HepG2 (cell line): ENCODE results near the gene TFPI2. TPM values are rescaled to one million over a fixed set of nuclear protein-coding genes. Genes with fewer than 3 reads are reported as not detected.

Source experiments
- ATAC-seq: fragments of 200-7000 bp; cut with Tn5 transposase; 3 replicates; pipeline ENCODE4 v1.9.1; 2020; ENCODE audit warnings: mild to moderate bottlenecking, moderate library complexity
- BruUV-seq: library from RNA; stranded (reverse); fragments of 400-500 nt; replicated peaks from 2 replicates; lab custom pipeline; 2021; lab: Mats Ljungman, UMichigan
- CTCF ChIA-PET: fragments of 300-600 bp; formaldehyde crosslinking; extraction: SDS; loops from one replicate; lab custom pipeline; 2021; ENCODE audit warnings: low total read pairs, inconsistent platforms, low intra/inter-chr PET ratio; lab: Yijun Ruan, JAX
- POLR2A ChIA-PET: fragments of 350-600 bp; sonication (Branson Sonifier 250); formaldehyde crosslinking; loops from one replicate; lab custom pipeline; 2020; ENCODE audit warnings: antibody characterized with exemption, inconsistent platforms; lab: Yijun Ruan, JAX
- DNase-seq: peaks from one replicate; pipeline ENCODE4 v3.0.0-alpha.2; 2015; ENCODE audit warnings: low spot score
- FAIRE-seq: peaks from 3 replicates; lab custom pipeline; 2011; peaks lifted over from hg19 to GRCh38; lab: Jason Lieb, UNC
- H2AFZ ChIP-seq: one replicate; pipeline ENCODE4 v1.6.1; 2011; ENCODE audit warnings: low read length, inconsistent platforms
- H3K27ac ChIP-seq: fragments of 300-600 bp; 3 replicates; pipeline ENCODE4 v1.8.0; 2011; ENCODE audit warnings: mixed run types, mild to moderate bottlenecking, mixed read lengths, low read length, inconsistent platforms; ENCODE audit not compliant: insufficient read depth; ENCODE audit errors: extremely low read length
- H3K27me3 ChIP-seq, 2 experiments: fragments of 200-600 bp in 1 of 2; 2 replicates in 1 of 2; 3 replicates in 1 of 2; pipeline versions ENCODE4 v1.6.0 to v1.8.0; 2011; ENCODE audit warnings: low read length in 2 of 2, mild to moderate bottlenecking in 2 of 2, moderate library complexity in 2 of 2, inconsistent platforms in 1 of 2; ENCODE audit not compliant: insufficient read depth in 2 of 2, control insufficient read depth in 1 of 2
- H3K36me3 ChIP-seq, 2 experiments: fragments of 200-600 bp in 1 of 2; replicated peaks in 1 of 2; 2 replicates in 1 of 2; 3 replicates in 1 of 2; pipeline versions ENCODE4 v1.5.1 to v1.8.0; 2011; ENCODE audit warnings: low read length in 2 of 2, inconsistent platforms in 1 of 2; ENCODE audit not compliant: insufficient read depth in 2 of 2, control insufficient read depth in 1 of 2
- H3K4me1 ChIP-seq: 2 replicates; pipeline ENCODE4 v1.5.1; 2012; ENCODE audit warnings: low read length, inconsistent platforms; ENCODE audit not compliant: insufficient read depth
- H3K4me2 ChIP-seq: 2 replicates; pipeline ENCODE4 v1.6.0; 2011; ENCODE audit warnings: low read depth, low read length, inconsistent platforms
- H3K4me3 ChIP-seq, 3 experiments: fragments of 200-600 bp in 1 of 3; sonication (generic), shearing (Covaris generic) in 1 of 3; replicated peaks in 1 of 3; 2 replicates each; pipeline ENCODE4 v1.5.1; 2011 to 2016; ENCODE audit warnings: low read length in 3 of 3, inconsistent platforms in 2 of 3, low read depth in 2 of 3, mild to moderate bottlenecking in 2 of 3, control low read depth in 1 of 3, mixed read lengths in 1 of 3; ENCODE audit not compliant: insufficient read depth in 1 of 3
- H3K79me2 ChIP-seq: one replicate; pipeline ENCODE4 v1.6.1; 2011; ENCODE audit warnings: low read length, inconsistent platforms; ENCODE audit not compliant: insufficient read depth
- H3K9ac ChIP-seq: 2 replicates; pipeline ENCODE4 v1.6.0; 2011; ENCODE audit warnings: mild to moderate bottlenecking, low read depth, low read length, inconsistent platforms; ENCODE audit not compliant: insufficient read depth
- H3K9me3 ChIP-seq: 2 replicates; pipeline ENCODE4 v1.5.1; 2012; ENCODE audit warnings: mild to moderate bottlenecking, low read length
- H4K20me1 ChIP-seq: 2 replicates; pipeline ENCODE4 v1.6.0; 2011; ENCODE audit warnings: inconsistent platforms, mild to moderate bottlenecking, low read length, moderate library complexity; ENCODE audit not compliant: insufficient read depth
- HNRNPL ChIP-seq: fragments of 200-400 bp; formaldehyde crosslinking; IDR thresholded peaks from 2 replicates; pipeline ENCODE4 v1.6.1; 2017; ENCODE audit warnings: mild to moderate bottlenecking, low read depth, low read length
- HOXD1 ChIP-seq: sonication (generic); formaldehyde crosslinking; IDR thresholded peaks from 2 replicates; pipeline ENCODE4 v1.5.0; 2020; ENCODE audit warnings: missing genetic modification reagents
- IRF9 ChIP-seq: sonication (generic); formaldehyde crosslinking; IDR thresholded peaks from 2 replicates; pipeline ENCODE4 v1.8.0; 2022; ENCODE audit warnings: missing genetic modification reagents, mild to moderate bottlenecking, borderline replicate concordance
- MXD4 ChIP-seq: IDR thresholded peaks from 2 replicates; pipeline ENCODE4 v1.6.1; 2016; ENCODE audit warnings: mild to moderate bottlenecking, missing biosample characterization, missing genetic modification reagents
- PATZ1 ChIP-seq: sonication (generic); formaldehyde crosslinking; IDR thresholded peaks from 2 replicates; pipeline ENCODE4 v1.4.0; 2020; ENCODE audit warnings: missing genetic modification reagents
- PTBP1 ChIP-seq: fragments of 200-400 bp; formaldehyde crosslinking; IDR thresholded peaks from 2 replicates; pipeline ENCODE4 v1.6.1; 2018; ENCODE audit warnings: low read length, low read depth; ENCODE audit not compliant: poor library complexity, severe bottlenecking
- RAD51 ChIP-seq: fragments of 450-650 bp; IDR thresholded peaks from 2 replicates; pipeline ENCODE4 v1.6.1; 2016; ENCODE audit warnings: borderline replicate concordance
- SAFB2 ChIP-seq: sonication (generic); formaldehyde crosslinking; IDR thresholded peaks from 2 replicates; pipeline ENCODE4 v1.5.1; 2020; ENCODE audit warnings: missing genetic modification reagents, low read depth, mild to moderate bottlenecking, borderline replicate concordance
- SETDB1 ChIP-seq: sonication (generic); formaldehyde crosslinking; IDR thresholded peaks from 2 replicates; pipeline ENCODE4 v1.5.1; 2020; ENCODE audit warnings: missing genetic modification reagents, mild to moderate bottlenecking, borderline replicate concordance
- XRCC5 ChIP-seq: fragments of 200-400 bp; formaldehyde crosslinking; optimal IDR thresholded peaks from 2 replicates; pipeline ENCODE3; 2017; ENCODE audit warnings: mild to moderate bottlenecking, low read length
- ZBTB14 ChIP-seq: sonication (generic); formaldehyde crosslinking; IDR thresholded peaks from 2 replicates; pipeline ENCODE4 v1.4.0; 2020; ENCODE audit warnings: missing genetic modification reagents
- ZFX ChIP-seq: sonication (generic); formaldehyde crosslinking; IDR thresholded peaks from 2 replicates; pipeline ENCODE4 v1.4.0; 2020; ENCODE audit warnings: mild to moderate bottlenecking, low read depth, missing genetic modification reagents, moderate library complexity
- ZNF510 ChIP-seq: sonication (generic); formaldehyde crosslinking; IDR thresholded peaks from 2 replicates; pipeline ENCODE4 v1.4.0; 2020; ENCODE audit warnings: low read depth, mild to moderate bottlenecking, missing genetic modification reagents
- ZNF570 ChIP-seq: sonication (generic); formaldehyde crosslinking; IDR thresholded peaks from 2 replicates; pipeline ENCODE4 v1.4.0; 2020; ENCODE audit warnings: mild to moderate bottlenecking, missing genetic modification reagents, borderline replicate concordance
- ZNF839 ChIP-seq: sonication (generic); formaldehyde crosslinking; IDR thresholded peaks from 2 replicates; pipeline ENCODE4 v1.4.0; 2020; ENCODE audit warnings: missing genetic modification reagents, mild to moderate bottlenecking, borderline replicate concordance
- WGBS: methylation state at CpG from one replicate; pipeline ENCODE4 v1.1.6; 2017; ENCODE audit warnings: low lambda C conversion rate; 5-methylcytosine and 5-hydroxymethylcytosine counted together
- in situ Hi-C: cut with HindIII; loops from 2 replicates; pipeline ENCODE4 v1.10.0; 2017; ENCODE audit warnings: low pct_unique_long_range_greater_than_20kb; ENCODE audit not compliant: extremely low pct_ligation_motif_present
- intact Hi-C: fragments of 100-400 bp; cut with micrococcal nuclease; formaldehyde crosslinking; loops from one replicate; pipeline ENCODE4 v1.10.0; 2022; ENCODE audit not compliant: unreplicated experiment
- polyA plus RNA-seq, 8 experiments: library from polyadenylated mRNA; depleted of rRNA in 3 of 8; stranded (reverse) in 7 of 8; unstranded in 1 of 8; fragments of >200 nt; fragmentation: Illumina TruSeq in 4 of 8; extraction: Trizol in 4 of 8; gene quantifications; 2 replicates each; pipeline versions ENCODE4 v1.2.1 to v1.2.3, GENCODE V29; 2011 to 2016; ENCODE audit warnings: low read depth in 4 of 8, missing spikeins in 1 of 8, mixed read lengths in 1 of 8; ENCODE audit not compliant: insufficient read depth in 1 of 8
- total RNA-seq, 5 experiments: library from RNA; depleted of rRNA; stranded (reverse); fragments of >200 nt; fragmentation: Illumina TruSeq; extraction: Trizol; gene quantifications; 2 replicates each; pipeline ENCODE4 v1.2.3, GENCODE V29; 2016; ENCODE audit warnings: low read depth in 1 of 5

TFPI2 gene
- total and polyA plus RNA-seq, 2 of the 13 experiments (the other 11 are each of a cell fraction or from before 2014, with no cell fraction given), result 0.16 to 0.22 TPM

GRCh38 chr7:93937818-93938217 is 47.3 kb upstream of the TFPI2 start:
- intact Hi-C loops (no loop called here), in situ Hi-C loops (no loop called here)
- H3K4me1 ChIP-seq, result no peaks in the 10 kb centered on the region
- FAIRE-seq (no peak), DNase-seq (no peak), ATAC-seq (no peak)
- H3K27ac ChIP-seq, result no peak overlapping the region
- CTCF ChIA-PET, result no interaction called here
- 42% methylated on average over 1 of the region's 1 CpG for WGBS
- no peak overlapping the region for H3K4me3 ChIP-seq
- H3K79me2 ChIP-seq, result no peaks in the 10 kb centered on the region
- H3K4me2 ChIP-seq, result no peak overlapping the region
- H3K9me3 ChIP-seq, result no peaks in the 10 kb centered on the region
- no peak overlapping the region for H3K9ac ChIP-seq
- no peaks in the 10 kb centered on the region for H3K27me3 ChIP-seq
- no peak overlapping the region for H2AFZ ChIP-seq
- no TSS peak for BruUV-seq
- no peak for TF ChIP-seq SAFB2 (CRISPR knock-in tag)
- no peak for TF ChIP-seq ZNF570
- no peak for TF ChIP-seq ZNF510 (CRISPR knock-in tag)
- no peak for TF ChIP-seq ZBTB14
- POLR2A ChIA-PET, result no interaction called here
- H4K20me1 ChIP-seq, result no peaks in the 10 kb centered on the region
- no peaks in the 10 kb centered on the region for H3K36me3 ChIP-seq

GRCh38 chr7:93935102-93935501 is 44.5 kb upstream of the TFPI2 start:
- in situ Hi-C loops, result no loop called here
- H4K20me1 ChIP-seq, result no peaks in the 10 kb centered on the region
- ChIA-PET CTCF (no interaction called here), POLR2A (no interaction called here)
- H3K4me3 ChIP-seq, result no peak overlapping the region
- intact Hi-C loops, result no loop called here
- H3K27ac ChIP-seq, result no peak overlapping the region
- no peaks in the 10 kb centered on the region for H3K4me1 ChIP-seq
- DNase-seq, result no peak
- BruUV-seq, result no TSS peak
- no peak overlapping the region for H3K4me2 ChIP-seq
- no peak overlapping the region for H3K9ac ChIP-seq
- FAIRE-seq, result no peak
- no peaks in the 10 kb centered on the region for H3K27me3 ChIP-seq
- no peak overlapping the region for H2AFZ ChIP-seq
- WGBS, result 14% methylated on average over 2 of the region's 2 CpGs
- no peaks in the 10 kb centered on the region for H3K79me2 ChIP-seq
- ATAC-seq, result no peak
- H3K9me3 ChIP-seq, result no peaks in the 10 kb centered on the region
- H3K36me3 ChIP-seq, result no peaks in the 10 kb centered on the region
- no peak for TF ChIP-seq HOXD1 (CRISPR knock-in tag)
- TF ChIP-seq HNRNPL, result no peak
- TF ChIP-seq ZFX (CRISPR knock-in tag), result no peak
- no peak for TF ChIP-seq SETDB1 (CRISPR knock-in tag)
- TF ChIP-seq PATZ1 (CRISPR knock-in tag), result no peak
- TF ChIP-seq RAD51, result no peak
- TF ChIP-seq MXD4 (CRISPR knock-in tag), result no peak
- TF ChIP-seq PTBP1, result no peak
- TF ChIP-seq ZNF839 (CRISPR knock-in tag), result no peak
- no peak for TF ChIP-seq XRCC5
- TF ChIP-seq IRF9, result no peak
